22Rv1 (cell line): ENCODE measurements around the gene TBC1D21.

Experiments used
- H3K27ac ChIP-seq: fragments of 450-650 bp; 2 replicates; pipeline ENCODE4 v1.5.1; 2017
- ZFX ChIP-seq: fragments of 450-650 bp; IDR thresholded peaks from 2 replicates; pipeline ENCODE4 v1.6.1; 2017; ENCODE audit warnings: antibody characterized with exemption, borderline replicate concordance
- TF ChIP-seq, protein P1 (sequence below): fragments of 450-650 bp; IDR thresholded peaks from 2 replicates; pipeline ENCODE4 v1.5.1; 2017; ENCODE audit warnings: mild to moderate bottlenecking

The TBC1D21 gene

DNA sequence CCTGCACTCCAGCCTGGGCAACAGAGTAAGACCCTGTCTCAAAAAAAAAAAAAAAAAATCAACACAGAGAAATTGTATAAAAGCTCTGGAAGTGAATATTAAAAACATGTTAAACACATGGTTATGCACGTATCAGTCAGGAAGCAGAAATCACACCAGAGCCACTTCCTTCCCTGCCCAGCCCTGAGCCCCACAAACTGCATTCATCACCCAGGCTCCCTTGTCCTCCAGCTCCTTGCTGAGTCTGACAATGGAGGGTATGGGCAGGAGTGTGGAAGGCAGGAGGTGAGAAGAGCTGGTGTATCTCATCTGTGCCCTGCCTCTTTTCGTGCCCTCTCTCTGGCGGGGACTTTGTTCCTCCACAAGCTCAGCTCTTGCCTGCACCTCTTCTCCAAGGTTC is 40.8 kb downstream of the TBC1D21 start:
- H3K27ac ChIP-seq = no peak overlapping the region
- TF ChIP-seq ZFX = no peak
- TF ChIP-seq, protein P1, sequence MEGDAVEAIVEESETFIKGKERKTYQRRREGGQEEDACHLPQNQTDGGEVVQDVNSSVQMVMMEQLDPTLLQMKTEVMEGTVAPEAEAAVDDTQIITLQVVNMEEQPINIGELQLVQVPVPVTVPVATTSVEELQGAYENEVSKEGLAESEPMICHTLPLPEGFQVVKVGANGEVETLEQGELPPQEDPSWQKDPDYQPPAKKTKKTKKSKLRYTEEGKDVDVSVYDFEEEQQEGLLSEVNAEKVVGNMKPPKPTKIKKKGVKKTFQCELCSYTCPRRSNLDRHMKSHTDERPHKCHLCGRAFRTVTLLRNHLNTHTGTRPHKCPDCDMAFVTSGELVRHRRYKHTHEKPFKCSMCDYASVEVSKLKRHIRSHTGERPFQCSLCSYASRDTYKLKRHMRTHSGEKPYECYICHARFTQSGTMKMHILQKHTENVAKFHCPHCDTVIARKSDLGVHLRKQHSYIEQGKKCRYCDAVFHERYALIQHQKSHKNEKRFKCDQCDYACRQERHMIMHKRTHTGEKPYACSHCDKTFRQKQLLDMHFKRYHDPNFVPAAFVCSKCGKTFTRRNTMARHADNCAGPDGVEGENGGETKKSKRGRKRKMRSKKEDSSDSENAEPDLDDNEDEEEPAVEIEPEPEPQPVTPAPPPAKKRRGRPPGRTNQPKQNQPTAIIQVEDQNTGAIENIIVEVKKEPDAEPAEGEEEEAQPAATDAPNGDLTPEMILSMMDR = no peak

DNA sequence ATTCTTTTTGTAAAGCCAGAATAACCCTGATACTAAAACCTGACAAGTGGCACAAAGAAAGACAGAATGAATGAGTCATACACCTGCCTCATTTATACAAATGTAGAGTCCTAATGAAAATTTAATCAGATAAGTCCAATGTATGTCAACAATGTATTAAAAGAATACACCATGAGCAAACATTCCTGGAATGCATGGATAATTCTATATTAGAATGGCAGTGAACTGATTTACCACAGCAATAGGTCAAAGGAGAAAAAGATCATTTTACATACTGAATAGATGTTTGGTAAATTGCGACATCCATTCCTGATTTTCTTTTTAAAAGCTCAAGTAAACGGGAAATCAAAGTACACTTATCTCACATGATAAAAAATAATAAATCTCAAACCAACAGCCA is 41.7 kb downstream of the TBC1D21 start:
- TF ChIP-seq, protein P1 = no peak
- no peak for TF ChIP-seq ZFX
- no peak overlapping the region for H3K27ac ChIP-seq

DNA sequence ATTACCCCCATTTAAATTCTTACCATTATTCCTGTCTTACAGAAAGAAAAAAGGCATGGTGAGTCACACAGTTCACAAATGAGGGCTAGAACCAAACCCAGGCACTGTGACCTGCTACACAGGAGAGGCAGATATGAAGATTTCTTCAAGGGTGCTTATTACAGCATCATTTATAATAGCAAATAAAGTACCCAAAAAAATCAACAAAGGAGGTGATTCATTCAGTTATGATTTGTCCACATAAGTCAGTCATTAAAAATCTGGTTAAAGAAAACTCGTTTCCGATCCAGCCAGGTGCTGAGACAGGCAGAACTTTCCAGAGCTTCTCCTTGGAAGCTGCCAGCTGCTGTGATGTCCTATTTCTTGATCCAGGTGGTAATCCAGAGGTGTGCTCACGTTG is 45.4 kb downstream of the TBC1D21 start:
- no peak for TF ChIP-seq ZFX
- TF ChIP-seq, protein P1 = no peak
- H3K27ac ChIP-seq = no peak overlapping the region

DNA sequence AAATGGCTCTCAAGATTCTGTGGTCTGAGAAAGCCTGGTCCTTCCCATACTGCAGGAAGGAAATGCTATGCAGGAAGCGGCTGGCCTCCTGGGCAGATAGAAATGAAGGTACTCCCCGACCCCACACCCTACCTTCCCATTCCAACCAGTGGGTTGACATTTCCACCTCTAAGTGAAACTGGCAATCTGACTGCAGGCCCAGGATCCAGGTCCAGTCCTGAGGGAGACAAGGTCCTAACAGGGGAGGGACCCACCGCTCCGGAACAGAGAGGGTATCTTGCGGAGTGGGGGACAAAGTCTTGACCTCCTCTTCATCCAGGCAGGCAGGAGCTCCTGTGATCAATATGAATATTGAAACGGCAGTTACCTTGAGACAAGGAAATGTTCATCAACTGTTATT is 46.3 kb downstream of the TBC1D21 start:
- H3K27ac ChIP-seq = no peak overlapping the region
- TF ChIP-seq, protein P1 = no peak
- TF ChIP-seq ZFX = no peak

DNA sequence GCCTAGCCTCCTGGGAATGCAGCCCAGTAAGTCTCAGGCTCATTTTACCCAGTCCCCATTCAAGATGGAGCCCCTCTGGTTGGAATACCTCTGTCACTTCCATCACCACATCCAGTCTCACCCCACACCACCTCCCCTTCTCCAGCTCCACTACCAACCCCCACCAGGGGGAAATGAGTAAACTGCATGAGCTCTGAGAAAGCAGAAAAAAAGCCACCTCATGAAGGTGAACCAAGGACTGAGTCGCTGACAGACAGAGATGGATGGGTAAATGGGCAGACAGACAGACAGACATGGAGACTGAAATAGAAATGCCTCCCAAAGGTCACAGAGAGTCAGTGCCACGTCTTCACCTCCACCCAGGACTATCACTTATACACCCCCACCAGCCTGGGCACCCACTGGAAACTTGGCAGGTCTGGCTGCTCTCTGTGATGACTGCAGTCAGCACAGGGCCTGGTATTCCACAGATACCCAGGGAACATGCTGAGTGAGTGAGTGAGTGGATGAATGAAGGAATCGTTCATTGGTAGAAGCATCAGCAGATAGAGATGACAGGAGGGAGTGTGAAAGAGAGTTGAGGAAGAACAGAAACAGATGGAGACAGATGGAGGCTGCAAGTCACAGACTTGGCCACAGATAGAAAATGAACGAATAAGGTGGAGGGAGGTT is 48.0 kb downstream of the TBC1D21 start:
- no peak overlapping the region for H3K27ac ChIP-seq
- TF ChIP-seq ZFX = no peak
- TF ChIP-seq, protein P1 = no peak

DNA sequence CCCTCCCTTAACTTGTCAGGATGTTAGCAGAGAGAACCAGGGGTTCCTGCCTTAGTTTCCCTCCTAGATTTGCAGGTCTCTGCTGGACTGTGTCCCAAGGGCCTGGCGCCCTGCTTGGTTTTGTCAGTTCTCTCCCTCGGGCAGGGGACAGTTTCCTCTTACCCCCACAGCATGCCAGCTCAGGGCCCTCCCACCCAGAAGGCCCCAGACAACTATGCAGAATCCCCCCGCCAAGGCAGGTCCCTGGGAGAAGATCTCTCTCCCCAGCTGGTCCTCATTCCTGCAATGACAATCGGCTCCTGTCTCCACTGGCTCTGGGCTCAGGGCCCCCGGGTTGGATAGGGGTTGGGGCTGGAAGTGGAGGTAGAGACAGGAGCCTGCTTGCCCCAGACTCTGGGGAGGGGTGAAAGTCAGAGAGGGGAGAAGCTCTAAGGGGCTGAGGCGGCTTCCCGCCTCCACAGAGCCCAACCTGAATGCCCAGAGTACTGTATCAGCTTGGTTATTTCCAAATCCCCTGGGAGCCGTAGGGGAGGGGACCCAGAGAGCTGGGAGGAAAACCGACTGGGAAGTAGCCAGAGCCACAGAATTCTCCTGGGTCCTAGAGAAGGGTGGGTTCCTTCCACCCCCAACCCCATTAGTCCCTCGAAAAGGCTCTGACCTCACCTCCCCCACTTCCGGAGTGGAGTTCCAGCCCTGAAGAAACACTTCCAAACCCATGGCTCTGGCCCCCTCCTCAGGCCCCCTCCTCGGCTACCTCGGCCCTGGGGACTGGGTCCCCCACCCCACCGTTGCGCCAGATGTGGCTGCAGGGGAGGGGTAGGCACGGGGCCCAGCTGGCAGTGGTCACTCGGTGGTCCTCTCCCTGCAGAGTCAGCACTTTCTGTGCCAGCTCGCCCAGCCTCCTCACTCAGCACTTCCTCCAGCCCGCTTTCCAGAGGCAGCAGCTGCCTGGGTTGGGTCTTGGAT is 49.1 kb downstream of the TBC1D21 start:
- no peak overlapping the region for H3K27ac ChIP-seq
- no peak for TF ChIP-seq ZFX
- TF ChIP-seq, protein P1 = no peak

DNA sequence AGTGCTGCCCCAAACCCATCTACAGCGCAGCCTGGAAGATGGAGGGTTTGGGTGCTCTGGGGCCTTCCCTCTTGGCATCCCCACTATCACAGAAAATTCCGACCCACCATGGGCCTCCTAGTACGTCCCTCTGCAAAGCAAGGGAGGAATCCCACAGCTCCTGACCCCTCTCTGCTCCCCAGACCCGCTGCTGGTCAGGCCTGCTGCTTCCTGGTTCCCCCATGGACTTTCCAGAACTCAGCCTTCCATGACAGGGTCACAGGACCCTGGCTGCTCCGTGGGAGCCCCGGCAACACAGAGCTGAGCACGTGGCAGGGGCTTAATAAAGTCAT is 49.8 kb downstream of the TBC1D21 start:
- H3K27ac ChIP-seq = no peak overlapping the region
- TF ChIP-seq, protein P1 = no peak
- TF ChIP-seq ZFX = no peak
